ENCODE measurements around the gene FAM13A.

The FAM13A gene

DNA sequence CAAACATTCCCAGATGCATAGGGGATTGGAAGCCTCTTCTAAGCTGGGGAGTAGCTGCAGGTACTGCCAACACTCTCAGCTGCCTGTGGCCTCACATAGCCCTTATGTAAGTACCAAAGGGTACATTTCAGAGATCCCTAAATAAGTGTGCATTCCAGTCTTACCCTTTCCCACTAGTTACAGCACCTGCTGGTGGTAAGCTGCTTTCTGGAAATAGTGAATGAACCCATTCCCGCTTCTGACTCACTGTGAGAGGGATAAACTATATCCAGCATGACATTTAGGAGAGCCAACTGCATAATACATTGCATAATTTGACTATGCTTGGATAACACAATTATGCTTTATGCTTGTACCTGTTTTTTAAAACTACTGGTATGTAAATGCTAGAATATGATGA lies 149.0 kb downstream of the FAM13A start:
- TF ChIP-seq ZFP37 (tag by site-specific recombination; IDR thresholded peaks at IDR 0.05) (no peak), ZNF302 (tag by site-specific recombination; IDR thresholded peaks at IDR 0.05; ENCODE audit: low read depth) (no peak), ZBTB1 (tag by site-specific recombination; IDR thresholded peaks at IDR 0.05) (no peak), YY2 (tag by site-specific recombination; IDR thresholded peaks at IDR 0.05) (no peak), GLI2 (tag by site-specific recombination; IDR thresholded peaks at IDR 0.05; ENCODE audit: borderline replicate concordance, low read depth) (no peak), HOXD13 (CRISPR knock-in tag; IDR thresholded peaks at IDR 0.05; ENCODE audit: borderline replicate concordance) (no peak), ZNF423 (tag by site-specific recombination; IDR thresholded peaks at IDR 0.05) (no peak), ZNF560 (tag by site-specific recombination; IDR thresholded peaks at IDR 0.05; ENCODE audit: borderline replicate concordance) (no peak), ZNF24 (tag by site-specific recombination; IDR thresholded peaks at IDR 0.05) (no peak), ZNF133 (tag by site-specific recombination; IDR thresholded peaks at IDR 0.05) (no peak), ZNF433 (tag by site-specific recombination; IDR thresholded peaks at IDR 0.05; ENCODE audit: low read depth) (no peak), ZNF146 (tag by site-specific recombination; IDR thresholded peaks at IDR 0.05) (no peak), SALL2 (tag by site-specific recombination; IDR thresholded peaks at IDR 0.05; ENCODE audit: borderline replicate concordance) (no peak)
- TF ChIP-seq, protein P1, sequence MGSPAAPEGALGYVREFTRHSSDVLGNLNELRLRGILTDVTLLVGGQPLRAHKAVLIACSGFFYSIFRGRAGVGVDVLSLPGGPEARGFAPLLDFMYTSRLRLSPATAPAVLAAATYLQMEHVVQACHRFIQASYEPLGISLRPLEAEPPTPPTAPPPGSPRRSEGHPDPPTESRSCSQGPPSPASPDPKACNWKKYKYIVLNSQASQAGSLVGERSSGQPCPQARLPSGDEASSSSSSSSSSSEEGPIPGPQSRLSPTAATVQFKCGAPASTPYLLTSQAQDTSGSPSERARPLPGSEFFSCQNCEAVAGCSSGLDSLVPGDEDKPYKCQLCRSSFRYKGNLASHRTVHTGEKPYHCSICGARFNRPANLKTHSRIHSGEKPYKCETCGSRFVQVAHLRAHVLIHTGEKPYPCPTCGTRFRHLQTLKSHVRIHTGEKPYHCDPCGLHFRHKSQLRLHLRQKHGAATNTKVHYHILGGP (tag by site-specific recombination; IDR thresholded peaks at IDR 0.05), result no peak
- TF ChIP-seq, protein P2, sequence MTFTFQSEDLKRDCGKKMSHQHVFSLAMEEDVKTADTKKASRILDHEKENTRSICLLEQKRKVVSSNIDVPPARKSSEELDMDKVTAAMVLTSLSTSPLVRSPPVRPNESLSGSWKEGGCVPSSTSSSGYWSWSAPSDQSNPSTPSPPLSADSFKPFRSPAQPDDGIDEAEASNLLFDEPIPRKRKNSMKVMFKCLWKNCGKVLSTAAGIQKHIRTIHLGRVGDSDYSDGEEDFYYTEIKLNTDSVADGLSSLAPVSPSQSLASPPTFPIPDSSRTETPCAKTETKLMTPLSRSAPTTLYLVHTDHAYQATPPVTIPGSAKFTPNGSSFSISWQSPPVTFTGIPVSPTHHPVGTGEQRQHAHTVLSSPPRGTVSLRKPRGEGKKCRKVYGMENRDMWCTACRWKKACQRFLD (tag by site-specific recombination; IDR thresholded peaks at IDR 0.05), result no peak
- TF ChIP-seq, protein P3, sequence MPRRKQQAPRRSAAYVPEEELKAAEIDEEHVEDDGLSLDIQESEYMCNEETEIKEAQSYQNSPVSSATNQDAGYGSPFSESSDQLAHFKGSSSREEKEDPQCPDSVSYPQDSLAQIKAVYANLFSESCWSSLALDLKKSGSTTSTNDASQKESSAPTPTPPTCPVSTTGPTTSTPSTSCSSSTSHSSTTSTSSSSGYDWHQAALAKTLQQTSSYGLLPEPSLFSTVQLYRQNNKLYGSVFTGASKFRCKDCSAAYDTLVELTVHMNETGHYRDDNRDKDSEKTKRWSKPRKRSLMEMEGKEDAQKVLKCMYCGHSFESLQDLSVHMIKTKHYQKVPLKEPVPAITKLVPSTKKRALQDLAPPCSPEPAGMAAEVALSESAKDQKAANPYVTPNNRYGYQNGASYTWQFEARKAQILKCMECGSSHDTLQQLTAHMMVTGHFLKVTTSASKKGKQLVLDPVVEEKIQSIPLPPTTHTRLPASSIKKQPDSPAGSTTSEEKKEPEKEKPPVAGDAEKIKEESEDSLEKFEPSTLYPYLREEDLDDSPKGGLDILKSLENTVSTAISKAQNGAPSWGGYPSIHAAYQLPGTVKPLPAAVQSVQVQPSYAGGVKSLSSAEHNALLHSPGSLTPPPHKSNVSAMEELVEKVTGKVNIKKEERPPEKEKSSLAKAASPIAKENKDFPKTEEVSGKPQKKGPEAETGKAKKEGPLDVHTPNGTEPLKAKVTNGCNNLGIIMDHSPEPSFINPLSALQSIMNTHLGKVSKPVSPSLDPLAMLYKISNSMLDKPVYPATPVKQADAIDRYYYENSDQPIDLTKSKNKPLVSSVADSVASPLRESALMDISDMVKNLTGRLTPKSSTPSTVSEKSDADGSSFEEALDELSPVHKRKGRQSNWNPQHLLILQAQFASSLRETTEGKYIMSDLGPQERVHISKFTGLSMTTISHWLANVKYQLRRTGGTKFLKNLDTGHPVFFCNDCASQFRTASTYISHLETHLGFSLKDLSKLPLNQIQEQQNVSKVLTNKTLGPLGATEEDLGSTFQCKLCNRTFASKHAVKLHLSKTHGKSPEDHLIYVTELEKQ (tag by site-specific recombination; IDR thresholded peaks at IDR 0.05; ENCODE audit: borderline replicate concordance), result no peak
- TF ChIP-seq, protein P4, sequence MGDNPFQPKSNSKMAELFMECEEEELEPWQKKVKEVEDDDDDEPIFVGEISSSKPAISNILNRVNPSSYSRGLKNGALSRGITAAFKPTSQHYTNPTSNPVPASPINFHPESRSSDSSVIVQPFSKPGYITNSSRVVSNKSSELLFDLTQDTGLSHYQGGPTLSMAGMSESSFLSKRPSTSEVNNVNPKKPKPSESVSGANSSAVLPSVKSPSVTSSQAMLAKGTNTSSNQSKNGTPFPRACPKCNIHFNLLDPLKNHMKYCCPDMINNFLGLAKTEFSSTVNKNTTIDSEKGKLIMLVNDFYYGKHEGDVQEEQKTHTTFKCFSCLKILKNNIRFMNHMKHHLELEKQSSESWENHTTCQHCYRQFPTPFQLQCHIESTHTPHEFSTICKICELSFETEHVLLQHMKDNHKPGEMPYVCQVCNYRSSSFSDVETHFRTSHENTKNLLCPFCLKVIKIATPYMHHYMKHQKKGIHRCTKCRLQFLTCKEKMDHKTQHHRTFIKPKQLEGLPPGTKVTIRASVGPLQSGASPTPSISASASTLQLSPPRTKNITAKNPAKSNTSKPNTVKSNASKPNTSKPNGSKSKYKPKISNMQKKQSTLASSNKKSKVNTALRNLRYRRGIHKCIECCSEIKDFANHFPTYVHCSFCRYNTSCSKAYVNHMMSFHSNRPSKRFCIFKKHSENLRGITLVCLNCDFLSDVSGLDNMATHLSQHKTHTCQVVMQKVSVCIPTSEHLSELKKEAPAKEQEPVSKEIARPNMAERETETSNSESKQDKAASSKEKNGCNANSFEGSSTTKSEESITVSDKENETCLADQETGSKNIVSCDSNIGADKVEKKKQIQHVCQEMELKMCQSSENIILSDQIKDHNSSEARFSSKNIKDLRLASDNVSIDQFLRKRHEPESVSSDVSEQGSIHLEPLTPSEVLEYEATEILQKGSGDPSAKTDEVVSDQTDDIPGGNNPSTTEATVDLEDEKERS (tag by site-specific recombination; IDR thresholded peaks at IDR 0.05), result no peak
- H3K4me3 ChIP-seq (ENCODE audit: low read depth, low read length), result no peak overlapping the region
- H3K4me1 ChIP-seq (ENCODE audit: control insufficient read depth, insufficient read depth, low read length), result no peaks in the 10 kb centered on the region
- H3K9me3 ChIP-seq (ENCODE audit: control insufficient read depth, insufficient read depth, low read depth, low read length), result no peaks in the 10 kb centered on the region
- peaks cover 0 to 5% of the 10 kb centered on the region in 2 experiments; a peak in 1 of 3 replicates for H3K36me3 ChIP-seq (ENCODE audit: control insufficient read depth in 2 of 2, insufficient read depth in 1 of 2, low read length in 2 of 2)
- ChIA-PET POLR2A (no interaction called here), CTCF (no interaction called here)
- no peak overlapping the region for H3K27ac ChIP-seq (ENCODE audit: extremely low read depth, low read depth, low read length)

DNA sequence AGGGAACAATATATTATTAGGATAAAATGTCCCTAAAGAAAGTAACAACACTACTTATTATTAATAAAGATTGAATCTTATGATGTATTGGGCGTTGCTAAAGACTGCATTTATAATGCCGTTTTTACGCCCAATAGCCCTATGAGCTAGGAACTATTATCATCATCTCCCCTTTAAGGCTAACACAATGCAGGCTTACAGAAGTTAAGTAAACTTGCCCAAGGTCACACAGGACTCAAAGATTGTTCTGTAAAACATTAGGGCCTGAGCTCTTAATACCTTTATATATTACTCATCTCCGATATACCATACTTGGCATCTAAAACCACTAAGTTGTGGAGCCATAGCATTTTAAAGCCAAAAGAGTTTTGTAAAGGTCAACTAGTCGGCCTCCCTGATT lies 149.5 kb downstream of the FAM13A start:
- H3K9me3 ChIP-seq (ENCODE audit: control insufficient read depth, insufficient read depth, low read depth, low read length), result no peaks in the 10 kb centered on the region
- H3K36me3 ChIP-seq (ENCODE audit: control insufficient read depth in 2 of 2, insufficient read depth in 1 of 2, low read length in 2 of 2), result peaks cover 0 to 5% of the 10 kb centered on the region in 2 experiments; a peak in 1 of 3 replicates
- no peaks in the 10 kb centered on the region for H3K4me1 ChIP-seq (ENCODE audit: control insufficient read depth, insufficient read depth, low read length)
- POLR2A ChIA-PET, result no interaction called here
- H3K4me3 ChIP-seq (ENCODE audit: low read depth, low read length), result no peak overlapping the region
- CTCF ChIA-PET, result no interaction called here
- no peak overlapping the region for H3K27ac ChIP-seq (ENCODE audit: extremely low read depth, low read depth, low read length)
- TF ChIP-seq HOXD13 (CRISPR knock-in tag; IDR thresholded peaks at IDR 0.05; ENCODE audit: borderline replicate concordance), result no peak
- TF ChIP-seq, protein P5, sequence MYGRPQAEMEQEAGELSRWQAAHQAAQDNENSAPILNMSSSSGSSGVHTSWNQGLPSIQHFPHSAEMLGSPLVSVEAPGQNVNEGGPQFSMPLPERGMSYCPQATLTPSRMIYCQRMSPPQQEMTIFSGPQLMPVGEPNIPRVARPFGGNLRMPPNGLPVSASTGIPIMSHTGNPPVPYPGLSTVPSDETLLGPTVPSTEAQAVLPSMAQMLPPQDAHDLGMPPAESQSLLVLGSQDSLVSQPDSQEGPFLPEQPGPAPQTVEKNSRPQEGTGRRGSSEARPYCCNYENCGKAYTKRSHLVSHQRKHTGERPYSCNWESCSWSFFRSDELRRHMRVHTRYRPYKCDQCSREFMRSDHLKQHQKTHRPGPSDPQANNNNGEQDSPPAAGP (tag by site-specific recombination; IDR thresholded peaks at IDR 0.05), result no peak
- TF ChIP-seq, protein P6, sequence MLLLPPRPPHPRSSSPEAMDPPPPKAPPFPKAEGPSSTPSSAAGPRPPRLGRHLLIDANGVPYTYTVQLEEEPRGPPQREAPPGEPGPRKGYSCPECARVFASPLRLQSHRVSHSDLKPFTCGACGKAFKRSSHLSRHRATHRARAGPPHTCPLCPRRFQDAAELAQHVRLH (tag by site-specific recombination; IDR thresholded peaks at IDR 0.05), result no peak
- TF ChIP-seq MZF1 (tag by site-specific recombination; IDR thresholded peaks at IDR 0.05; ENCODE audit: borderline replicate concordance), result no peak
